Upper lobe of left lung (tissue), 4 donors: Measurements from ENCODE around the gene CSF3.

Source experiments
- POLR2A ChIP-seq, 4 donors: fragments of 450-650 bp; IDR thresholded peaks; one replicate each; pipeline ENCODE4 v1.5.1; 2016 to 2017; ENCODE audit warnings: antibody characterized with exemption in 4 of 4, mild to moderate bottlenecking in 2 of 4
- POLR2AphosphoS5 ChIP-seq, 2 donors: sonication (generic); formaldehyde crosslinking; IDR thresholded peaks; one replicate each; pipeline ENCODE4 v1.5.1; 2017; ENCODE audit warnings: antibody characterized with exemption in 2 of 2
- TF ChIP-seq, protein P1 (sequence below), 6 experiments: fragments of 450-650 bp in 4 of 6; fragments of 200-600 bp in 2 of 6; sonication (generic) in 2 of 6; IDR thresholded peaks; one replicate each; pipeline ENCODE4 v1.5.1; 2016 to 2019; ENCODE audit warnings: antibody characterized with exemption in 6 of 6

DNA sequence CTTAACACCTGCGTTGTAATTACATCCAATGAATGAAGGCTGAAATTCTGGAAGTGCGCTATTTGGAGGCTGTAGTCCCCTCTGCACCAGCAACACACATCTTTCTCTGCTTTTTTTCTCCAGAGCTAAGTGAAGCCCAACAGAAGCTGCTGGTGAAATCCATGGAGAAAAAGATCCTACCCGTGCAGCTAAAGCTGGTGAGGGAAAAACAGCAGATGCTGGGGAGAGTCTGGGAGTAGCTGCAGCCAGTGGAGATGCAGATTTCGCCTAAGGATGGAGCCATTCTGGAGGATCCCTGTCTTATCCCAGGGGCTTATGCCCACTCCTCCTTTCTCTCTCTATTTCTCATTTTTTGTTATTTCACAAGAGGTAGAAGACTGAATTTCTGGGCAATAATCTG lies 39.4 kb upstream of the CSF3 start:
- TF ChIP-seq POLR2AphosphoS5 (IDR thresholded peaks at IDR 0.05) (no peak), POLR2A (IDR thresholded peaks at IDR 0.05) (no peak)
- TF ChIP-seq, protein P1, sequence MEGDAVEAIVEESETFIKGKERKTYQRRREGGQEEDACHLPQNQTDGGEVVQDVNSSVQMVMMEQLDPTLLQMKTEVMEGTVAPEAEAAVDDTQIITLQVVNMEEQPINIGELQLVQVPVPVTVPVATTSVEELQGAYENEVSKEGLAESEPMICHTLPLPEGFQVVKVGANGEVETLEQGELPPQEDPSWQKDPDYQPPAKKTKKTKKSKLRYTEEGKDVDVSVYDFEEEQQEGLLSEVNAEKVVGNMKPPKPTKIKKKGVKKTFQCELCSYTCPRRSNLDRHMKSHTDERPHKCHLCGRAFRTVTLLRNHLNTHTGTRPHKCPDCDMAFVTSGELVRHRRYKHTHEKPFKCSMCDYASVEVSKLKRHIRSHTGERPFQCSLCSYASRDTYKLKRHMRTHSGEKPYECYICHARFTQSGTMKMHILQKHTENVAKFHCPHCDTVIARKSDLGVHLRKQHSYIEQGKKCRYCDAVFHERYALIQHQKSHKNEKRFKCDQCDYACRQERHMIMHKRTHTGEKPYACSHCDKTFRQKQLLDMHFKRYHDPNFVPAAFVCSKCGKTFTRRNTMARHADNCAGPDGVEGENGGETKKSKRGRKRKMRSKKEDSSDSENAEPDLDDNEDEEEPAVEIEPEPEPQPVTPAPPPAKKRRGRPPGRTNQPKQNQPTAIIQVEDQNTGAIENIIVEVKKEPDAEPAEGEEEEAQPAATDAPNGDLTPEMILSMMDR (IDR thresholded peaks at IDR 0.05): no peak
